HepG2 (cell line): ENCODE data around the gene TCF25. TPM values are rescaled to one million over a fixed set of nuclear protein-coding genes. Genes with fewer than 3 reads are reported as not detected.
A peak's percentile ranks its signal among the peaks of the same experiment; 100 is the strongest.

Experiments used
- AGO1 ChIP-seq: fragments of 200-400 bp; formaldehyde crosslinking; IDR thresholded peaks from 2 replicates; pipeline ENCODE4 v1.6.1; 2017; ENCODE audit warnings: mild to moderate bottlenecking, low read depth, low read length, moderate library complexity; ENCODE audit not compliant: poor library complexity, severe bottlenecking
- DNMT3B ChIP-seq: conservative IDR thresholded peaks from 2 replicates; pipeline ENCODE4 v1.6.1; 2016; ENCODE audit warnings: missing biosample characterization, control low read depth
- GATAD1 ChIP-seq: IDR thresholded peaks from 2 replicates; pipeline ENCODE4 v1.6.1; 2016; ENCODE audit warnings: missing genetic modification reagents, missing compliant biosample characterization
- IKZF4 ChIP-seq: sonication (generic); formaldehyde crosslinking; IDR thresholded peaks from 2 replicates; pipeline ENCODE4 v1.5.1; 2020; ENCODE audit warnings: borderline replicate concordance, mild to moderate bottlenecking, low read depth, missing genetic modification reagents; ENCODE audit errors: not compliant biosample characterization
- JDP2 ChIP-seq: sonication (generic); formaldehyde crosslinking; IDR thresholded peaks from 2 replicates; pipeline ENCODE4 v1.8.1; 2022; ENCODE audit warnings: missing genetic modification reagents, borderline replicate concordance
- JUNB ChIP-seq: sonication (generic); formaldehyde crosslinking; IDR thresholded peaks from 2 replicates; pipeline ENCODE4 v1.8.0; 2022; ENCODE audit warnings: missing genetic modification reagents, mild to moderate bottlenecking, borderline replicate concordance
- PCBP2 ChIP-seq: fragments of 200-400 bp; formaldehyde crosslinking; optimal IDR thresholded peaks from 2 replicates; pipeline ENCODE3; 2018; ENCODE audit warnings: low read length, low read depth; ENCODE audit not compliant: poor library complexity, severe bottlenecking
- RAD21 ChIP-seq: fragments of 450-650 bp; formaldehyde crosslinking; IDR thresholded peaks from 2 replicates; pipeline ENCODE4 v1.5.0; 2020; ENCODE audit warnings: mild to moderate bottlenecking
- SIN3A ChIP-seq: IDR thresholded peaks from 2 replicates; pipeline ENCODE4 v1.6.1; 2011; ENCODE audit warnings: low read depth, mild to moderate bottlenecking, control low read depth, low read length, borderline replicate concordance
- SNAPC2 ChIP-seq: sonication (generic); formaldehyde crosslinking; IDR thresholded peaks from 2 replicates; pipeline ENCODE4 v1.8.1; 2022; ENCODE audit warnings: mild to moderate bottlenecking, missing genetic modification reagents
- SOX5 ChIP-seq: IDR thresholded peaks from 2 replicates; pipeline ENCODE4 v1.6.1; 2016; ENCODE audit warnings: borderline replicate concordance
- SP1 ChIP-seq, 2 experiments: fragments of 450-650 bp in 1 of 2; sonication (generic) in 1 of 2; formaldehyde crosslinking in 1 of 2; IDR thresholded peaks; 2 replicates each; pipeline versions ENCODE4 v1.4.0 to v1.6.1; 2016 to 2020; ENCODE audit warnings: missing genetic modification reagents in 1 of 2
- TOPORS ChIP-seq: sonication (generic); formaldehyde crosslinking; IDR thresholded peaks from 2 replicates; pipeline ENCODE4 v1.8.0; 2023; ENCODE audit warnings: mild to moderate bottlenecking, missing genetic modification reagents
- ZFP36 ChIP-seq: fragments of 150-350 bp; IDR thresholded peaks from 2 replicates; pipeline ENCODE4 v1.6.1; 2018; ENCODE audit warnings: borderline replicate concordance, low read length, low read depth; ENCODE audit not compliant: partially characterized antibody
- ZMAT3 ChIP-seq: sonication (generic); formaldehyde crosslinking; conservative IDR thresholded peaks from 2 replicates; pipeline ENCODE4 v1.7.0; 2021; ENCODE audit warnings: missing genetic modification reagents
- ZNF337 ChIP-seq: sonication (generic); formaldehyde crosslinking; IDR thresholded peaks from 2 replicates; pipeline ENCODE4 v1.5.1; 2020; ENCODE audit warnings: missing genetic modification reagents, low read depth, mild to moderate bottlenecking, borderline replicate concordance
- ZNF703 ChIP-seq: sonication (generic); formaldehyde crosslinking; IDR thresholded peaks from 2 replicates; pipeline ENCODE4 v1.5.1; 2020; ENCODE audit warnings: missing genetic modification reagents, mild to moderate bottlenecking, moderate library complexity, borderline replicate concordance
- ZNF746 ChIP-seq: sonication (generic); formaldehyde crosslinking; IDR thresholded peaks from 2 replicates; pipeline ENCODE4 v1.8.0; 2022; ENCODE audit warnings: mild to moderate bottlenecking, missing genetic modification reagents
- ZNF790 ChIP-seq: sonication (generic); formaldehyde crosslinking; IDR thresholded peaks from 2 replicates; pipeline ENCODE4 v1.8.0; 2022; ENCODE audit warnings: missing genetic modification reagents, mild to moderate bottlenecking, borderline replicate concordance
- ZSCAN22 ChIP-seq: sonication (generic); formaldehyde crosslinking; IDR thresholded peaks from 2 replicates; pipeline ENCODE4 v1.4.0; 2020; ENCODE audit warnings: mild to moderate bottlenecking, missing genetic modification reagents
- polyA plus RNA-seq, 8 experiments: library from polyadenylated mRNA; depleted of rRNA in 3 of 8; stranded (reverse) in 7 of 8; unstranded in 1 of 8; fragments of >200 nt; fragmentation: Illumina TruSeq in 4 of 8; extraction: Trizol in 4 of 8; gene quantifications; 2 replicates each; pipeline versions ENCODE4 v1.2.1 to v1.2.3, GENCODE V29; 2011 to 2016; ENCODE audit warnings: low read depth in 4 of 8, missing spikeins in 1 of 8, mixed read lengths in 1 of 8; ENCODE audit not compliant: insufficient read depth in 1 of 8
- total RNA-seq, 5 experiments: library from RNA; depleted of rRNA; stranded (reverse); fragments of >200 nt; fragmentation: Illumina TruSeq; extraction: Trizol; gene quantifications; 2 replicates each; pipeline ENCODE4 v1.2.3, GENCODE V29; 2016; ENCODE audit warnings: low read depth in 1 of 5
- TF ChIP-seq, protein P1 (sequence below): sonication (generic); formaldehyde crosslinking; IDR thresholded peaks from 2 replicates; pipeline ENCODE4 v1.4.0; 2020; ENCODE audit warnings: missing genetic modification reagents
- TF ChIP-seq, protein P2 (sequence below): sonication (generic); formaldehyde crosslinking; IDR thresholded peaks from 2 replicates; pipeline ENCODE4 v1.4.0; 2020; ENCODE audit warnings: missing genetic modification reagents, mild to moderate bottlenecking, borderline replicate concordance
- TF ChIP-seq, protein P3 (sequence below): sonication (generic); formaldehyde crosslinking; IDR thresholded peaks from 2 replicates; pipeline ENCODE4 v1.9.0; 2021; ENCODE audit warnings: missing genetic modification reagents, mild to moderate bottlenecking, borderline replicate concordance
- TF ChIP-seq, protein P4 (sequence below): sonication (generic); formaldehyde crosslinking; IDR thresholded peaks from 2 replicates; pipeline ENCODE4 v1.8.1; 2023; ENCODE audit warnings: mild to moderate bottlenecking, missing genetic modification reagents

TCF25 gene
- total and polyA plus RNA-seq, 2 of the 13 experiments (the other 11 are each of a cell fraction or from before 2014, with no cell fraction given) = 138 to 206 TPM

DNA sequence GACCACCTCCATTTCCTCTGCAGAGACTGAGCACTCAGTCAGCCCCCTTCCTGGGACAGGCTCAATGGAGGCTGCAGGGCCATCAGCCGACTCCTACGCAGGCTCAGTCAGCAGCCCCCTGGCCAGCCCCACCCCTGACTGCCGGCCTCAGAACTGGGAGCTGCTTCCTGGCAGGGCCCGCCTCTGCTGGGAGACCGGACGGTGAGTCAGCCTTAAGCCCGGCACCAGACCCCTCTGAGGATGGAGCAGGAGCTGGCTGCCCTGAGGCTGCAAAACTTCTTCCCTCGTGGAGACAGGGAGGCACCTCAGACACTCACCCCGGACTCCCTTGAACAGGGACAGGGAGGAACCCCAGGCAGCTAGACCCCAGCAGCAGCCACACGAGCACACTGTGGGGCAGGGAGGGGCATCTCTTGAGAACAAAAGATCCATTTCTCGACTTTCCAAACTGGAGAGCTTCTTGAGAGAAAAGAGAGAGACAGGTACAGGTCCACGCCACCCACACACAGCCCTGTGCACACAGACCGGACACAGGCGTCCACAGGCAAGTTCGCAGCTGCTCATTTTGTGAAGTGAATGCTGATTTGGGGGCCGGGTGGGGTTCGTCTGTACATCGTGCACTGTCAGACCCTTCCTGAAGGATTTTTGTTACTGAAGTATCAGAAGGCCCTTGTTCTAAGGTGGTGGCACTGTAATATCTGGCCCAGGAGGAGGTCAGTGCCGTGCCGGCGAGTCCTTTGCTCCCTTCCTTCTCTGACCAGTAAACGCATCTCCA lies 48.5 kb downstream of the TCF25 start (continued):
- peak; percentile 75; the same call in 1 of the 2 replicates for TF ChIP-seq SIN3A
- no peak for TF ChIP-seq SP1 (IDR thresholded peaks at IDR 0.05)
- peak; percentile 77 for TF ChIP-seq SP1 (CRISPR knock-in tag; IDR thresholded peaks at IDR 0.05)
- no peak for TF ChIP-seq TOPORS (CRISPR knock-in tag)
- 0 out of 2 replicates have a peak, but pooled peaks have one; percentile 21 for TF ChIP-seq SNAPC2 (CRISPR knock-in tag)
- TF ChIP-seq JUNB = no peak
- TF ChIP-seq, protein P1, sequence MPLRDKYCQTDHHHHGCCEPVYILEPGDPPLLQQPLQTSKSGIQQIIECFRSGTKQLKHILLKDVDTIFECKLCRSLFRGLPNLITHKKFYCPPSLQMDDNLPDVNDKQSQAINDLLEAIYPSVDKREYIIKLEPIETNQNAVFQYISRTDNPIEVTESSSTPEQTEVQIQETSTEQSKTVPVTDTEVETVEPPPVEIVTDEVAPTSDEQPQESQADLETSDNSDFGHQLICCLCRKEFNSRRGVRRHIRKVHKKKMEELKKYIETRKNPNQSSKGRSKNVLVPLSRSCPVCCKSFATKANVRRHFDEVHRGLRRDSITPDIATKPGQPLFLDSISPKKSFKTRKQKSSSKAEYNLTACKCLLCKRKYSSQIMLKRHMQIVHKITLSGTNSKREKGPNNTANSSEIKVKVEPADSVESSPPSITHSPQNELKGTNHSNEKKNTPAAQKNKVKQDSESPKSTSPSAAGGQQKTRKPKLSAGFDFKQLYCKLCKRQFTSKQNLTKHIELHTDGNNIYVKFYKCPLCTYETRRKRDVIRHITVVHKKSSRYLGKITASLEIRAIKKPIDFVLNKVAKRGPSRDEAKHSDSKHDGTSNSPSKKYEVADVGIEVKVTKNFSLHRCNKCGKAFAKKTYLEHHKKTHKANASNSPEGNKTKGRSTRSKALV (CRISPR knock-in tag) = no peak
- peak; percentile 80; the same call in 1 of the 2 replicates for TF ChIP-seq ZMAT3 (CRISPR knock-in tag)
- TF ChIP-seq, protein P2, sequence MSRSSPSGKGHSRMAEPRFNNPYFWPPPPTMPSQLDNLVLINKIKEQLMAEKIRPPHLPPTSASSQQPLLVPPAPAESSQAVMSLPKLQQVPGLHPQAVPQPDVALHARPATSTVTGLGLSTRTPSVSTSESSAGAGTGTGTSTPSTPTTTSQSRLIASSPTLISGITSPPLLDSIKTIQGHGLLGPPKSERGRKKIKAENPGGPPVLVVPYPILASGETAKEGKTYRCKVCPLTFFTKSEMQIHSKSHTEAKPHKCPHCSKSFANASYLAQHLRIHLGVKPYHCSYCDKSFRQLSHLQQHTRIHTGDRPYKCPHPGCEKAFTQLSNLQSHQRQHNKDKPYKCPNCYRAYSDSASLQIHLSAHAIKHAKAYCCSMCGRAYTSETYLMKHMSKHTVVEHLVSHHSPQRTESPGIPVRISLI = 0 out of 2 replicates have a peak, but pooled peaks have one; percentile 0
- TF ChIP-seq AGO1 = no peak
- TF ChIP-seq SOX5 (CRISPR knock-in tag) = peak; percentile 61; the same call in 1 of the 2 replicates
- TF ChIP-seq, protein P3, sequence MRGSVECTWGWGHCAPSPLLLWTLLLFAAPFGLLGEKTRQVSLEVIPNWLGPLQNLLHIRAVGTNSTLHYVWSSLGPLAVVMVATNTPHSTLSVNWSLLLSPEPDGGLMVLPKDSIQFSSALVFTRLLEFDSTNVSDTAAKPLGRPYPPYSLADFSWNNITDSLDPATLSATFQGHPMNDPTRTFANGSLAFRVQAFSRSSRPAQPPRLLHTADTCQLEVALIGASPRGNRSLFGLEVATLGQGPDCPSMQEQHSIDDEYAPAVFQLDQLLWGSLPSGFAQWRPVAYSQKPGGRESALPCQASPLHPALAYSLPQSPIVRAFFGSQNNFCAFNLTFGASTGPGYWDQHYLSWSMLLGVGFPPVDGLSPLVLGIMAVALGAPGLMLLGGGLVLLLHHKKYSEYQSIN (CRISPR knock-in tag) = no peak
- TF ChIP-seq ZNF703 = no peak; the same call in 1 of the 2 replicates
- peak; percentile 49; the same call in 1 of the 2 replicates for TF ChIP-seq GATAD1 (CRISPR knock-in tag)
- TF ChIP-seq PCBP2 = no peak
- TF ChIP-seq ZNF337 (CRISPR knock-in tag) = peak; percentile 48; the same call in 1 of the 2 replicates
- TF ChIP-seq ZNF746 = 0 out of 2 replicates have a peak, but pooled peaks have one; percentile 55
- no peak for TF ChIP-seq ZFP36
- TF ChIP-seq DNMT3B = no peak; the same call in 1 of the 2 replicates
- TF ChIP-seq JDP2 (CRISPR knock-in tag) = no peak
- TF ChIP-seq IKZF4 = no peak
- TF ChIP-seq ZSCAN22 = no peak
- TF ChIP-seq, protein P4, sequence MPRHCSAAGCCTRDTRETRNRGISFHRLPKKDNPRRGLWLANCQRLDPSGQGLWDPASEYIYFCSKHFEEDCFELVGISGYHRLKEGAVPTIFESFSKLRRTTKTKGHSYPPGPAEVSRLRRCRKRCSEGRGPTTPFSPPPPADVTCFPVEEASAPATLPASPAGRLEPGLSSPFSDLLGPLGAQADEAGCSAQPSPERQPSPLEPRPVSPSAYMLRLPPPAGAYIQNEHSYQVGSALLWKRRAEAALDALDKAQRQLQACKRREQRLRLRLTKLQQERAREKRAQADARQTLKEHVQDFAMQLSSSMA (CRISPR knock-in tag) = no peak; the same call in none of the 2 replicates
- no peak for TF ChIP-seq RAD21 (CRISPR knock-in tag)
- TF ChIP-seq ZNF790 (CRISPR knock-in tag) = no peak
